ENCODE results near the gene PIK3CA. TPM values are rescaled to one million over a fixed set of nuclear protein-coding genes. Genes with fewer than 3 reads are reported as not detected.
"Not testable (repeated sequence)": the region's sequence is repeated elsewhere in the genome, so short reads cannot be mapped to it uniquely, and the experiment has no call there.

The PIK3CA gene
- total RNA-seq, 1 experiment from 2014 or later = 19.8 TPM

DNA sequence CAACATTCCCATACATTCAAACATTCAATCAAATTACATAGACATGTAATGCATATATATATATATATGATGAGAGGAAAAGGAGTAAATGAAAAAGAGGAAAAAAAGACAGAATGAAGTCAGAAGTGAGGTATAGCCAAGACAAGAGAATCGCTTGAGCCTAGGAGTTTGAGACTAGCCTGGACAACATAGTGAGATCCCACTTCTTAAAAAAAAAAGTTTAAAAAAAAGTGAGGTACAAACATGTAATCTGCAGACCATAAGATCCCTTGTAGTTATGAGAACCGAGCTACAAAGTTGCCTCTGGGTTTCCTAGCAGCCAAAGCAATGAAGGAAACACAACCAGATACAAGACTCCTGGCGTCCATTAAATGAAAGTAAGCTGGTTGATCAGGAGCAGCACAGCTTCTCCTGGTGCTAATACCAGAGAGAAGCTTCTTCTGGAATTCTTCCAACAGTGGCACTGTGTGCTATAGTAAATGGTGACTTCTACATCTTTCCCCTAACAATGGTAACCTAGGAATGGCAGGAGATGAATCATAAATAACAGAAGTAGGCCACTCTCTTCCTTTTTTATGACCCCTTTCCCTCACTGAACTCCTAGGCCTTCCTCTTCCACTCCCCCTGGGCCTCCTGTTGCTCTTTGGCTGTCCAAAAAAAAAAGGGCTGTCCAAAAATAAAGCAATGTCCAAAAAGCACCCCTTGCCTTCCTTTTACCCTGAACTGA lies 99.3 kb downstream of the PIK3CA start:
- Histone ChIP-seq H3K9me3 (ENCODE audit: low read depth, low read length, poor library complexity, severe bottlenecking) (no peaks in the 10 kb centered on the region), H3K27ac (ENCODE audit: low read depth, low read length, poor library complexity, severe bottlenecking) (no peak overlapping the region), H3K4me1 (ENCODE audit: insufficient read depth, low read length, poor library complexity, severe bottlenecking) (no peaks in the 10 kb centered on the region), H3K27me3 (replicated peaks; ENCODE audit: insufficient read depth, low read depth, low read length, poor library complexity) (no peaks in the 10 kb centered on the region), H3K36me3 (ENCODE audit: insufficient read depth, low read length, poor library complexity, severe bottlenecking) (no peaks in the 10 kb centered on the region), H3K4me3 (ENCODE audit: low read depth, low read length, poor library complexity, severe bottlenecking) (no peak overlapping the region)
- no TSS peak for BruUV-seq (replicated peaks)
- intact Hi-C loops (cut with micrococcal nuclease; ENCODE audit: unreplicated experiment) = no loop called here
- TF ChIP-seq, protein P1, sequence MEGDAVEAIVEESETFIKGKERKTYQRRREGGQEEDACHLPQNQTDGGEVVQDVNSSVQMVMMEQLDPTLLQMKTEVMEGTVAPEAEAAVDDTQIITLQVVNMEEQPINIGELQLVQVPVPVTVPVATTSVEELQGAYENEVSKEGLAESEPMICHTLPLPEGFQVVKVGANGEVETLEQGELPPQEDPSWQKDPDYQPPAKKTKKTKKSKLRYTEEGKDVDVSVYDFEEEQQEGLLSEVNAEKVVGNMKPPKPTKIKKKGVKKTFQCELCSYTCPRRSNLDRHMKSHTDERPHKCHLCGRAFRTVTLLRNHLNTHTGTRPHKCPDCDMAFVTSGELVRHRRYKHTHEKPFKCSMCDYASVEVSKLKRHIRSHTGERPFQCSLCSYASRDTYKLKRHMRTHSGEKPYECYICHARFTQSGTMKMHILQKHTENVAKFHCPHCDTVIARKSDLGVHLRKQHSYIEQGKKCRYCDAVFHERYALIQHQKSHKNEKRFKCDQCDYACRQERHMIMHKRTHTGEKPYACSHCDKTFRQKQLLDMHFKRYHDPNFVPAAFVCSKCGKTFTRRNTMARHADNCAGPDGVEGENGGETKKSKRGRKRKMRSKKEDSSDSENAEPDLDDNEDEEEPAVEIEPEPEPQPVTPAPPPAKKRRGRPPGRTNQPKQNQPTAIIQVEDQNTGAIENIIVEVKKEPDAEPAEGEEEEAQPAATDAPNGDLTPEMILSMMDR (conservative IDR thresholded peaks at IDR 0.05; ENCODE audit: low read depth, low read length) = no peak
- POLR2A ChIA-PET (ENCODE audit: low non-redundant PET) = no interaction called here
- CTCF ChIA-PET = no interaction called here
- no peak for DNase-seq (ENCODE audit: low spot score)

DNA sequence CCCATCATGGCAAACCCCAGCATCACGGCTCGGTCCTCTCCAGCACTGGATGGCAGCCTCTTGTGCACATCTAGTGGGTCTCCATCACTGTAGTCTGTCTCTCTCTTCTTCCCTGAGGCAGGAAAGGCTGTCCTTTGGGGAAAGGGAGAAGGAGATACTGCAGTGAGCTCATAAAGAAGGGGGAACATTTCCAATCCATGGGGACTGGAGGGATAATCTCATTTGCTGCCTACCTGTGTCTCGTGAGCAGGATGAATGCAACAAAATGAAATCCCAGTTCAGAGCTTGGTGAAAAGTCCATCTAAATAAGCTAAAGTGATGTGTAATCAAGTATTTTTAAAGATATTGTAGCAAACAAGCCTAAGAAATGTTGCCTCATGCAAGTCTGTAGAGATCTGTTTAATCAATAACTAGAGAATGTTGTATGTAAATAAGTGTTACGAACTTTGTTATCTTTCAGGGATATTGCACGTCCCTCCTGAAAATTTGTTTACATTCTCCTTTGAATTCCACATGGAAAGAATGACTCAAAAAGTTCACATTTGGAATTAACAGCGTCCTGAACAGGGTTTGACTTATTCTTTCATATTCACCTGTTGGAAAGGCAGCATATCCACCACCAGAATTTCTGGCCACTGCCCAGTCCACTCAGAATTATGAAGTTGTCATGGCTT lies 102.8 kb downstream of the PIK3CA start, which contains the start of gene KCNMB3:
TSS of gene KCNMB3 (minus strand) at position 312 of the 674 bp plus-strand sequence. CDS start at position 188, 124 bp downstream.
- ChIA-PET POLR2A (ENCODE audit: low non-redundant PET) (no interaction called here), CTCF (no interaction called here)
- no peaks in the 10 kb centered on the region for H3K9me3 ChIP-seq (ENCODE audit: low read depth, low read length, poor library complexity, severe bottlenecking)
- no peak within 1 kb of the TSS for H3K27ac ChIP-seq (ENCODE audit: low read depth, low read length, poor library complexity, severe bottlenecking)
- no peaks in the 10 kb centered on the region for H3K36me3 ChIP-seq (ENCODE audit: insufficient read depth, low read length, poor library complexity, severe bottlenecking)
- H3K4me1 ChIP-seq (ENCODE audit: insufficient read depth, low read length, poor library complexity, severe bottlenecking) = no peaks in the 10 kb centered on the region
- no peak for DNase-seq (ENCODE audit: low spot score)
- no peak within 1 kb of the TSS for H3K4me3 ChIP-seq (ENCODE audit: low read depth, low read length, poor library complexity, severe bottlenecking)
- no TSS peak for BruUV-seq (replicated peaks)
- H3K27me3 ChIP-seq (replicated peaks; ENCODE audit: insufficient read depth, low read depth, low read length, poor library complexity) = no peaks in the 10 kb centered on the region
- intact Hi-C loops (cut with micrococcal nuclease; ENCODE audit: unreplicated experiment) = no loop called here
- TF ChIP-seq, protein P1 (conservative IDR thresholded peaks at IDR 0.05; ENCODE audit: low read depth, low read length) = no peak
- TF ChIP-seq EZH2 (IDR thresholded peaks at IDR 0.05; ENCODE audit: borderline replicate concordance, low read depth, low read length, poor library complexity, severe bottlenecking) = no peak

DNA sequence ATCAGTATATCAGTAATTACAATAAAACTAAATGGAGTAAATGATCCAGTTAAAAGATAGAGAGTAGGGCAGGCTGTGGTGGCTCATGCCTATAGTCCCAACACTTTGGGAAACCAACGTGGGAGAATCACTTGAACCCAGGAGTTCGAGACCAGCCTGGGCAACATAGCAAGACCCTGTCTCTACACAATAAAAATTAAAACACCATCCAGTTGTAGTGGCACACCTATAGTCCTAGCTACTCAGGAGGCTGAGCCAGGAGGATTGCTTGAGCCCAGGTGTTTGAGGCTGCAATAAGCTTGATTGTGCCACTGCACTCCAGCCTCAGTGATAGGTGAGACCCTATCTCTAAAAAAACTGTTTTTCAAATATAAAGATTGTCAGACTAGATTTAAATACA lies 108.7 kb downstream of the PIK3CA start:
- no TSS peak for BruUV-seq (replicated peaks)
- Histone ChIP-seq H3K36me3 (ENCODE audit: insufficient read depth, low read length, poor library complexity, severe bottlenecking) (no peaks in the 10 kb centered on the region), H3K4me3 (ENCODE audit: low read depth, low read length, poor library complexity, severe bottlenecking) (no peak overlapping the region), H3K27ac (ENCODE audit: low read depth, low read length, poor library complexity, severe bottlenecking) (no peak overlapping the region), H3K4me1 (ENCODE audit: insufficient read depth, low read length, poor library complexity, severe bottlenecking) (no peaks in the 10 kb centered on the region), H3K27me3 (replicated peaks; ENCODE audit: insufficient read depth, low read depth, low read length, poor library complexity) (no peaks in the 10 kb centered on the region), H3K9me3 (ENCODE audit: low read depth, low read length, poor library complexity, severe bottlenecking) (no peaks in the 10 kb centered on the region)
- ChIA-PET CTCF (no interaction called here), POLR2A (ENCODE audit: low non-redundant PET) (no interaction called here)
- no peak for DNase-seq (ENCODE audit: low spot score)
- intact Hi-C loops (cut with micrococcal nuclease; ENCODE audit: unreplicated experiment) = no loop called here
- no peak for TF ChIP-seq EZH2 (IDR thresholded peaks at IDR 0.05; ENCODE audit: borderline replicate concordance, low read depth, low read length, poor library complexity, severe bottlenecking)
- TF ChIP-seq, protein P1 (conservative IDR thresholded peaks at IDR 0.05; ENCODE audit: low read depth, low read length) = no peak

- POLR2A ChIA-PET (ENCODE audit: low non-redundant PET); H3K36me3 ChIP-seq (ENCODE audit: insufficient read depth, low read length, poor library complexity, severe bottlenecking); CTCF ChIA-PET; DNase-seq (ENCODE audit: low spot score); H3K4me1 ChIP-seq (ENCODE audit: insufficient read depth, low read length, poor library complexity, severe bottlenecking); intact Hi-C loops (cut with micrococcal nuclease; ENCODE audit: unreplicated experiment); BruUV-seq (replicated peaks); H3K27me3 ChIP-seq (replicated peaks; ENCODE audit: insufficient read depth, low read depth, low read length, poor library complexity); H3K27ac ChIP-seq (ENCODE audit: low read depth, low read length, poor library complexity, severe bottlenecking); H3K9me3 ChIP-seq (ENCODE audit: low read depth, low read length, poor library complexity, severe bottlenecking); H3K4me3 ChIP-seq (ENCODE audit: low read depth, low read length, poor library complexity, severe bottlenecking): not testable (repeated sequence)
These were observed 109.6 kb downstream of the PIK3CA start for GRCh38 chr3:179257742-179258141.

Data from A673 (cell line).